Neural progenitor cell (in vitro differentiated cells): ENCODE results near the gene PREX1. TPM values are rescaled to one million over a fixed set of nuclear protein-coding genes. Genes with fewer than 3 reads are reported as not detected.
A peak's percentile ranks its signal among the peaks of the same experiment; 100 is the strongest.

Source experiments
- DNase-seq: peaks from one replicate; pipeline ENCODE4 v3.0.0-alpha.2; 2016; ENCODE audit warnings: low spot score
- H2AFZ ChIP-seq: fragments of 200-600 bp; sonication (generic); replicated peaks from 2 replicates; pipeline ENCODE4 v1.6.1; 2016; ENCODE audit warnings: antibody characterized with exemption
- H3F3A ChIP-seq: fragments of 200-600 bp; sonication (generic); 2 replicates; pipeline ENCODE4 v1.6.1; 2016; ENCODE audit warnings: antibody characterized with exemption, low read depth
- H3K27ac ChIP-seq: fragments of 200-600 bp; sonication (generic); 2 replicates; pipeline ENCODE4 v1.5.1; 2016; ENCODE audit warnings: mild to moderate bottlenecking
- H3K27me3 ChIP-seq: fragments of 200-600 bp; sonication (generic); 2 replicates; pipeline ENCODE4 v1.6.1; 2016; ENCODE audit warnings: mild to moderate bottlenecking, moderate library complexity
- H3K36me3 ChIP-seq: fragments of 200-600 bp; sonication (generic); 2 replicates; pipeline ENCODE4 v1.5.1; 2016
- H3K4me1 ChIP-seq: fragments of 200-600 bp; sonication (generic); 2 replicates; pipeline ENCODE4 v1.6.1; 2016; ENCODE audit warnings: mixed run types
- H3K4me2 ChIP-seq: fragments of 200-600 bp; sonication (generic); 2 replicates; pipeline ENCODE4 v1.6.1; 2016
- H3K4me3 ChIP-seq: fragments of 200-600 bp; sonication (generic); 2 replicates; pipeline ENCODE4 v1.5.1; 2016
- H3K79me2 ChIP-seq: fragments of 200-600 bp; sonication (generic); 2 replicates; pipeline ENCODE4 v1.6.1; 2016; ENCODE audit warnings: low read depth
- H3K9ac ChIP-seq: fragments of 200-600 bp; sonication (generic); 2 replicates; pipeline ENCODE4 v1.6.1; 2016
- H3K9me3 ChIP-seq: fragments of 200-600 bp; sonication (generic); 2 replicates; pipeline ENCODE4 v1.5.1; 2016; ENCODE audit warnings: low read depth
- H4K20me1 ChIP-seq: fragments of 200-600 bp; sonication (generic); 2 replicates; pipeline ENCODE4 v1.6.1; 2016; ENCODE audit warnings: low read depth
- H3K27ac Mint-ChIP-seq: 3 replicates; pipeline ENCODE4 v1.8.0; 2021; ENCODE audit warnings: mixed read lengths
- H3K27me3 Mint-ChIP-seq: 2 replicates; pipeline ENCODE4 v1.8.0; 2022; ENCODE audit warnings: low read depth, mild to moderate bottlenecking, inconsistent platforms, moderate library complexity, mixed read lengths; ENCODE audit not compliant: insufficient read depth
- H3K36me3 Mint-ChIP-seq: 3 replicates; pipeline ENCODE4 v1.8.0; 2021; ENCODE audit warnings: mixed read lengths
- H3K4me1 Mint-ChIP-seq: 3 replicates; pipeline ENCODE4 v1.8.0; 2021; ENCODE audit warnings: mixed read lengths
- H3K4me3 Mint-ChIP-seq: 3 replicates; pipeline ENCODE4 v1.8.0; 2021; ENCODE audit warnings: mild to moderate bottlenecking, moderate library complexity, mixed read lengths
- H3K9me3 Mint-ChIP-seq: 3 replicates; pipeline ENCODE4 v1.8.0; 2020; ENCODE audit warnings: mixed read lengths
- EZH2 ChIP-seq: fragments of 200-600 bp; sonication (generic); IDR thresholded peaks from 2 replicates; pipeline ENCODE4 v1.6.1; 2017; ENCODE audit warnings: antibody characterized with exemption, mild to moderate bottlenecking, moderate library complexity
- EZH2phosphoT487 ChIP-seq: fragments of 200-600 bp; sonication (generic); IDR thresholded peaks from 2 replicates; pipeline ENCODE4 v1.6.1; 2017; ENCODE audit warnings: antibody characterized with exemption
- total RNA-seq: library from RNA; depleted of rRNA; stranded (reverse); fragments of >200 nt; gene quantifications from 2 replicates; pipeline ENCODE4 v1.2.3, GENCODE V29; 2015; ENCODE audit warnings: low replicate concordance
- TF ChIP-seq, protein P1 (sequence below): fragments of 200-600 bp; sonication (generic); IDR thresholded peaks from 2 replicates; pipeline ENCODE4 v1.5.1; 2017; ENCODE audit warnings: antibody characterized with exemption, mild to moderate bottlenecking

Gene PREX1
- total RNA-seq, 1 donor from 2014 or later, result 4.5 TPM

DNA sequence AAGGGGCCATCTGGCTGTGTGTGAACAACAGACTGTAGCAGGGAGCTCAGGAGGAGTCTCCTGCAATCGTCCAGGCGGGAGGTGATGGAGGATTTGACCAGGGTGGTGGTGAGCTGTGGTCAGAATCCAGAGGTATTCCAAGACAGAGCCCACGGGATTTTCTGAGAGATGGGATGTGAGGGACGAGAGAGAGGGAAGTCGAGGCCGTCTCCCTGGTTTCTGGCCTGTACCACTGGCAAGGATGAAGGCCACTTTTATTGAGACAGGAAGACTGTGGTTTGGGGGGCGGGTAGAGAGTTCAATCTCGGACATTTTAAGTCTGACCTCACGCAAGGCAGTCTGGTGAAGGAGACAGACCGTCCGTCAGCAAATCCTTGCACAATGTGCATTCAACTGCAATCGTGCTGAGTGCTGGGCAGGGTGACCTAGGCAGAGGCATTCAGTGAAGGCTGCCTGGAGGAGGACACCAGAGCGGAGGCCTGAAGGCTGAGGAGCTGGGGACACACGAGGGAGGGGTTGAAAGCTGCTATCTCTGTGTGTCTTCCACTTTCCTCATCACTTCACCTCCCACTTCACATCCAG lies 53.9 kb downstream of the PREX1 start:
- no peaks in the 10 kb centered on the region for H3K9me3 ChIP-seq
- Mint-ChIP-seq H3K9me3 (peaks cover 24% of the 10 kb centered on the region), H3K36me3 (peaks cover 22% of the 10 kb centered on the region), H3K4me1 (peaks cover 52% of the 10 kb centered on the region), H3K27ac (peak overlapping the region; percentile 76), H3K27me3 (no peaks in the 10 kb centered on the region), H3K4me3 (peak overlapping the region; percentile 30)
- H3K4me2 ChIP-seq, result no peak overlapping the region
- no peaks in the 10 kb centered on the region for H4K20me1 ChIP-seq
- TF ChIP-seq, protein P1, sequence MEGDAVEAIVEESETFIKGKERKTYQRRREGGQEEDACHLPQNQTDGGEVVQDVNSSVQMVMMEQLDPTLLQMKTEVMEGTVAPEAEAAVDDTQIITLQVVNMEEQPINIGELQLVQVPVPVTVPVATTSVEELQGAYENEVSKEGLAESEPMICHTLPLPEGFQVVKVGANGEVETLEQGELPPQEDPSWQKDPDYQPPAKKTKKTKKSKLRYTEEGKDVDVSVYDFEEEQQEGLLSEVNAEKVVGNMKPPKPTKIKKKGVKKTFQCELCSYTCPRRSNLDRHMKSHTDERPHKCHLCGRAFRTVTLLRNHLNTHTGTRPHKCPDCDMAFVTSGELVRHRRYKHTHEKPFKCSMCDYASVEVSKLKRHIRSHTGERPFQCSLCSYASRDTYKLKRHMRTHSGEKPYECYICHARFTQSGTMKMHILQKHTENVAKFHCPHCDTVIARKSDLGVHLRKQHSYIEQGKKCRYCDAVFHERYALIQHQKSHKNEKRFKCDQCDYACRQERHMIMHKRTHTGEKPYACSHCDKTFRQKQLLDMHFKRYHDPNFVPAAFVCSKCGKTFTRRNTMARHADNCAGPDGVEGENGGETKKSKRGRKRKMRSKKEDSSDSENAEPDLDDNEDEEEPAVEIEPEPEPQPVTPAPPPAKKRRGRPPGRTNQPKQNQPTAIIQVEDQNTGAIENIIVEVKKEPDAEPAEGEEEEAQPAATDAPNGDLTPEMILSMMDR, result no peak
- TF ChIP-seq EZH2phosphoT487 (no peak), EZH2 (no peak)
- no peaks in the 10 kb centered on the region for H3K27me3 ChIP-seq
- no peaks in the 10 kb centered on the region for H3K79me2 ChIP-seq
- peaks cover 1% of the 10 kb centered on the region for H3K4me1 ChIP-seq
- no peak overlapping the region for H2AFZ ChIP-seq
- no peaks in the 10 kb centered on the region for H3F3A ChIP-seq
- H3K36me3 ChIP-seq, result no peaks in the 10 kb centered on the region
- no peak for DNase-seq
- H3K4me3 ChIP-seq, result no peak overlapping the region
- no peak overlapping the region for H3K9ac ChIP-seq
- H3K27ac ChIP-seq, result no peak overlapping the region

DNA sequence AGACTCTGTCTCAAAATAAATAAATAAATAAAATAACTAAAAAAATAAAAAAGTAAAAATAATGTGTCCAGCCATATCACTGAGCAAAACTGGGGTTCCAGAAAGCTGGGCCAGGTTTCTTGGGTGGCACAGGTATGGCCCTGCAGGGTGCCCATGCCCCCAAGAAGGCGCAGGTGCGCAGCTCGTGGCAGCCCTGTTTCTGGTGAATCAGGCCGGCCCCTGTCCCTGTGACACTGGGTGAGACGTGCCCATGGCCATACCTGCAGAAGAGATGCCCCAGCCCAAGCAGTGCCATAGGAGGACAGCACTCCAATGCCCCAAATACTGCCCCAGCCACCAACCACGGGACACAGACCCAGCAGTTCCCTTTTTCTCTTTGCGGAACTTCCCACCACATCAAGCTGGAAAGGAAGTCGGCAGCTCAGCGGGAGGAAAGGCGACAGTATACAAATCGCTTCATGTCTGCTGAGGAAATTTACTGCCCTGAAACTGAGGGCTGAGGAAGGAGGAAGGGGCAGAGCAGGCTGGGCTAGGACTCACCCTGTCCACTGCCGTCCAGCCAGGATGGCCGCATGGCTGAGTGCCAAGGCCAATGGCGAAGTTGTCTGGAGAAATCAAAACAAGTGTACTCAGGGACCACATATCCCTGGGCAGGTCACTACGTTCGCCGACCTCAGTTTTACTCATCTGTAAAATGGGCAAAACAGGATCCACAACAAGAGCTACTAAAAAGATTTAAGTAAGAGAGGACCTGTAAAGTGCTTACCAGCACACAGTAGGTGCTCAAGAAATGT lies 55.4 kb downstream of the PREX1 start:
- no peak overlapping the region for H3K27ac ChIP-seq
- no peak overlapping the region for H3K4me3 Mint-ChIP-seq
- H3K4me2 ChIP-seq, result no peak overlapping the region
- no peak overlapping the region for H3K27ac Mint-ChIP-seq
- H4K20me1 ChIP-seq, result no peaks in the 10 kb centered on the region
- H3K9me3 ChIP-seq, result no peaks in the 10 kb centered on the region
- H3K27me3 Mint-ChIP-seq, result peaks cover 5% of the 10 kb centered on the region
- no peaks in the 10 kb centered on the region for H3K27me3 ChIP-seq
- no peaks in the 10 kb centered on the region for H3K36me3 ChIP-seq
- peaks cover 67% of the 10 kb centered on the region for H3K4me1 Mint-ChIP-seq
- peaks cover 19% of the 10 kb centered on the region for H3K36me3 Mint-ChIP-seq
- no peak for TF ChIP-seq EZH2phosphoT487
- TF ChIP-seq, protein P1, result no peak
- TF ChIP-seq EZH2, result no peak
- no peak for DNase-seq
- peaks cover 6% of the 10 kb centered on the region for H3K4me1 ChIP-seq
- H2AFZ ChIP-seq, result no peak overlapping the region
- no peaks in the 10 kb centered on the region for H3K79me2 ChIP-seq
- no peaks in the 10 kb centered on the region for H3F3A ChIP-seq
- H3K4me3 ChIP-seq, result no peak overlapping the region
- H3K9me3 Mint-ChIP-seq, result peaks cover 22% of the 10 kb centered on the region
- H3K9ac ChIP-seq, result no peak overlapping the region

DNA sequence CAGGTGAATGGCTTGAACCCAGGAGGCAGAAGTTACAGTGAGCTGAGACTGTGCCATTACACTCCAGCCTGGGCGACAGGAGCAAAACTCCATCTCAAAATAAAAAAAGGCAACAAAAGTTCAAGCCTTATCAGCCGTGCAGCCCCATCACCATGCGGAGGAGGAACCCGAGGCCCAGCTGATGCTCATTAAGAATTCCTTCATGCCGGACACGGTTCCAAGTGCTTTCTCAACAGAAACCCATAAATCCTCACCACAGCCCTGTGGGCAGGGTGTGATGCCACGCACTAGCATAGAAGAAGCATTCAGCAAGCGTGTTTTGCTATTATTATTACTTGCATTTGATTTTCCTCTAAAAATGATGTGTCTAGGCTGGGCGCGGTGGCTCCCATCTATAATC lies 56.3 kb downstream of the PREX1 start:
- Histone ChIP-seq H3K4me3 (no peak overlapping the region), H3K9me3 (no peaks in the 10 kb centered on the region), H3K79me2 (no peaks in the 10 kb centered on the region), H3K4me2 (no peak overlapping the region), H3K36me3 (no peaks in the 10 kb centered on the region), H3K27me3 (no peaks in the 10 kb centered on the region), H3K9ac (no peak overlapping the region), H4K20me1 (no peaks in the 10 kb centered on the region), H3K4me1 (peaks cover 6% of the 10 kb centered on the region), H2AFZ (no peak overlapping the region), H3F3A (no peaks in the 10 kb centered on the region), H3K27ac (no peak overlapping the region)
- TF ChIP-seq EZH2phosphoT487, result no peak
- TF ChIP-seq EZH2, result no peak
- TF ChIP-seq, protein P1, result no peak
- peaks cover 6% of the 10 kb centered on the region for H3K27me3 Mint-ChIP-seq
- no peak for DNase-seq
- H3K9me3 Mint-ChIP-seq, result peaks cover 21% of the 10 kb centered on the region
- H3K4me1 Mint-ChIP-seq, result peaks cover 59% of the 10 kb centered on the region
- no peak overlapping the region for H3K27ac Mint-ChIP-seq
- peaks cover 24% of the 10 kb centered on the region for H3K36me3 Mint-ChIP-seq
- H3K4me3 Mint-ChIP-seq, result no peak overlapping the region
